ENCODE data around the gene NSG2. TPM values are rescaled to one million over a fixed set of nuclear protein-coding genes. Genes with fewer than 3 reads are reported as not detected.

Gene NSG2
- total RNA-seq, 2 donors from 2014 or later: not detected

DNA sequence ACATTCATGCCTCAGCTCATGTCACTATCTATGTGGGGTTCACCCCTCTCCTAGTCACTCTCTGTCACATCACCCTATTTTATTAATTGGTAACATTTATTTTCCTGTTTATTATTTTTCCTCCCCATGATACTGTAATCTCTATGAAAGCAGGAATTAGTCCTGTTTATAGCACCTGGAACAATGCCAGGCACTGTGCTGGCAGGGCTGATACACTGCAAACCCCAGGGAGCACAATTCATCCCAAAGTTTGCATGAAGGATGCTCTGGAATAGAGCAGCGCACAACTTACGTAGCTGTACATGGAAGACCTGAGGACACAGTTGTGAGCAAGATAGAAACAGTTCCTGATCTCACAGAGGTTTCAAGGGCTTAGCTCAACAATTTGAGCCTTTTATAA lies 103.2 kb downstream of the NSG2 start:
- no peaks in the 10 kb centered on the region for H3K9me3 ChIP-seq
- ATAC-seq (ENCODE audit: insufficient number of reproducible peaks, low FRiP score, low read depth) (no peak), DNase-seq (ENCODE audit: low spot score) (no peak)
- no peaks in the 10 kb centered on the region for H3K4me1 ChIP-seq (ENCODE audit: control insufficient read depth in 1 of 2, low read depth in 2 of 2)
- no peak overlapping the region for H3K27ac ChIP-seq
- H3K27me3 ChIP-seq (replicated peaks; ENCODE audit: insufficient read depth): no peaks in the 10 kb centered on the region
- H3K36me3 ChIP-seq: no peaks in the 10 kb centered on the region
- TF ChIP-seq, protein P1, sequence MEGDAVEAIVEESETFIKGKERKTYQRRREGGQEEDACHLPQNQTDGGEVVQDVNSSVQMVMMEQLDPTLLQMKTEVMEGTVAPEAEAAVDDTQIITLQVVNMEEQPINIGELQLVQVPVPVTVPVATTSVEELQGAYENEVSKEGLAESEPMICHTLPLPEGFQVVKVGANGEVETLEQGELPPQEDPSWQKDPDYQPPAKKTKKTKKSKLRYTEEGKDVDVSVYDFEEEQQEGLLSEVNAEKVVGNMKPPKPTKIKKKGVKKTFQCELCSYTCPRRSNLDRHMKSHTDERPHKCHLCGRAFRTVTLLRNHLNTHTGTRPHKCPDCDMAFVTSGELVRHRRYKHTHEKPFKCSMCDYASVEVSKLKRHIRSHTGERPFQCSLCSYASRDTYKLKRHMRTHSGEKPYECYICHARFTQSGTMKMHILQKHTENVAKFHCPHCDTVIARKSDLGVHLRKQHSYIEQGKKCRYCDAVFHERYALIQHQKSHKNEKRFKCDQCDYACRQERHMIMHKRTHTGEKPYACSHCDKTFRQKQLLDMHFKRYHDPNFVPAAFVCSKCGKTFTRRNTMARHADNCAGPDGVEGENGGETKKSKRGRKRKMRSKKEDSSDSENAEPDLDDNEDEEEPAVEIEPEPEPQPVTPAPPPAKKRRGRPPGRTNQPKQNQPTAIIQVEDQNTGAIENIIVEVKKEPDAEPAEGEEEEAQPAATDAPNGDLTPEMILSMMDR (IDR thresholded peaks at IDR 0.05): no peak
- H3K4me3 ChIP-seq: no peak overlapping the region

DNA sequence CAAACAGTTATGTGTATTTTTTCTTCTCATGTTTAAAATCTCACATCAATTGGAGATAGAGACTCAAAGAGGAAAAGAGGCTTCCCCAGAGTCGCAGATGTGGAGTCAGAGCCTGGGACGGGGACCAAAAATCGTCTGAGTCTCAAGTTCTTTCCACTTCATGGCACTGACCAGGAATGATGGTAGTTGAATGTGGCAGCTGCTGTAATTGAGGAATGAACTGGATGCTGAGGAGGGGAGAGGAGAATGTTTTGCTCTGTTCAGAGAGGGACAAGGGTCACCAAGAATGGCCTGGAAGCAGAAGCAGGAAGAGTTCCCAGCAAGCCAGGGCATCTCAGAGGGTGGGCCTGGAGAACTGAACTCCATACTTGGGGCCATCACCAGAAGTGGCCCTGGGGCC lies 103.9 kb downstream of the NSG2 start:
- Histone ChIP-seq H3K27ac (no peak overlapping the region), H3K27me3 (replicated peaks; ENCODE audit: insufficient read depth) (no peaks in the 10 kb centered on the region), H3K4me1 (ENCODE audit: control insufficient read depth in 1 of 2, low read depth in 2 of 2) (no peaks in the 10 kb centered on the region), H3K36me3 (no peaks in the 10 kb centered on the region), H3K4me3 (no peak overlapping the region), H3K9me3 (no peaks in the 10 kb centered on the region)
- ATAC-seq (ENCODE audit: insufficient number of reproducible peaks, low FRiP score, low read depth): no peak
- TF ChIP-seq, protein P1 (IDR thresholded peaks at IDR 0.05): no peak
- DNase-seq (ENCODE audit: low spot score): no peak

DNA sequence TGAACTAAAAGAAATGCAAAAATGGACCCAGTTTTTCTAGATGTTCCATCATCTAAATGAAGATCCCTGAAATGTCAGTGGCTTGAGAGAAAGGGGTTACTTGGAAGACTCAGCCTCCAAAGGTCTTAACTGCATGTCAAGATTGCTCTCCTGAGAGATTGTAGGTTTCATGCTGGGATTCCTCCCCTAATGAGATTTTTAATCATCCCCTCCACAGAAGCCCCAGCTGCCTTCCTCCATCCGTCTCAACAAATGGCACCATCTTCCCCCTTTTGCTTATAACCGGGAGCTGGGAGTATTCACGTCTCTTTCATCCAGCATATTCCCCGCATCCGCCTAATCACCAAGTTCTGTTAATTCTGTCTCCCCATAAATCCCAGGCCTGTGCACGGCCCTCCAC lies 104.5 kb downstream of the NSG2 start:
- ATAC-seq (ENCODE audit: insufficient number of reproducible peaks, low FRiP score, low read depth): no peak
- Histone ChIP-seq H3K27me3 (replicated peaks; ENCODE audit: insufficient read depth) (no peaks in the 10 kb centered on the region), H3K4me3 (no peak overlapping the region), H3K9me3 (no peaks in the 10 kb centered on the region), H3K27ac (no peak overlapping the region), H3K36me3 (no peaks in the 10 kb centered on the region), H3K4me1 (ENCODE audit: control insufficient read depth in 1 of 2, low read depth in 2 of 2) (no peaks in the 10 kb centered on the region)
- DNase-seq (ENCODE audit: low spot score): no peak
- TF ChIP-seq, protein P1 (IDR thresholded peaks at IDR 0.05): no peak

DNA sequence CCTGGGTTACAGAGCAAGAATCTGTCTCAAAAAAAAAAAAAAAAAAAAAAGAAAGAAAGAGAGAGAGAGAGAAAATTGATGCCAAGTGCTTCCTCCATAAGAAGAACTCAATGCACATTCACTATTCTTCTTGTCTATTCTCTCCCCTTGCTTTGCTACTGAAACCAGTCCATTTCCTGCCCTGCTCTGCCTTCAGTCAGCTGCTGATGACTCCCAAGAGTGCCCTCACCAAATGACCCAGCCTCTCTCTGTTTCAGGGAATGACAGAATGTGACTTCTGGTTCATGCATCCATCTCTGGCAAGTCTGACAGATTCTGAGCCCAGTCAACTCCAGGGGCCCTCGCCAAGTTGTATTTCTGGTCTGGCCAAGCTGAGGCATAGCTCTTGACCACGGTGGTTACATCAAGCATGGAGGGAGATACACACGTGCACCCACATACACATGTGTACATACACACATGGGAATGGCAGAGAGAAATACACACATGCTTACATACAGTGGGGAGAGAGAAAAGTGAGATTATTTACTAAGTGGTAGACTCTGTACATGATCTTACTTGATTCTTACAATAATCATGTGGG lies 106.2 kb downstream of the NSG2 start:
- Histone ChIP-seq H3K27me3 (replicated peaks; ENCODE audit: insufficient read depth) (no peaks in the 10 kb centered on the region), H3K9me3 (no peaks in the 10 kb centered on the region), H3K27ac (no peak overlapping the region), H3K36me3 (no peaks in the 10 kb centered on the region), H3K4me1 (ENCODE audit: control insufficient read depth in 1 of 2, low read depth in 2 of 2) (no peaks in the 10 kb centered on the region), H3K4me3 (no peak overlapping the region)
- no peak for ATAC-seq (ENCODE audit: insufficient number of reproducible peaks, low FRiP score, low read depth)
- TF ChIP-seq, protein P1 (IDR thresholded peaks at IDR 0.05): no peak
- DNase-seq (ENCODE audit: low spot score): no peak

DNA sequence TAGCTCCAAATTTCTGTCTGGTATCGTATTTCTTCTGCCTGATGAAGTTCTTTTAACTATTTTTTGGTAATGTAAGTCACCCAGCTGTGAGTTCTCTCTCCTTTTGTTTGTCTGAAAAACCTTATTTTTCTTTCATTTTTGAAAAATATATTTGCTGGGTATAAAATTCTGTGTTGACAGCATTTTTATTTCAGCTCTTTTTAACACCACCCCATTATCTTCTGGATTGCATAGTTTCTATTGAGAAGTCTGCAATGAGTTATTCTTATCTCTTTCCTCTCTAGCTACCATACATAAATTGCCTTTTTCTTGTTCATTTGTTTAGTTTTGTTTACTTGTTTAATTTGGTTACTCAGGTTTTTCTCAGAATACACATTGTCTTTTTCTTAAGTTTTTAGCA lies 109.1 kb downstream of the NSG2 start:
- no peak overlapping the region for H3K27ac ChIP-seq
- no peaks in the 10 kb centered on the region for H3K9me3 ChIP-seq
- H3K4me3 ChIP-seq: no peak overlapping the region
- H3K36me3 ChIP-seq: no peaks in the 10 kb centered on the region
- no peaks in the 10 kb centered on the region for H3K4me1 ChIP-seq (ENCODE audit: control insufficient read depth in 1 of 2, low read depth in 2 of 2)
- no peaks in the 10 kb centered on the region for H3K27me3 ChIP-seq (replicated peaks; ENCODE audit: insufficient read depth)
- ATAC-seq (ENCODE audit: insufficient number of reproducible peaks, low FRiP score, low read depth) (no peak), DNase-seq (ENCODE audit: low spot score) (no peak)
- TF ChIP-seq, protein P1 (IDR thresholded peaks at IDR 0.05): no peak

Measured in thoracic aorta (tissue), 2 donors.